Activated T-helper 1 cell treated with anti-CD3 and anti-CD28 coated beads, Interleukin-12 subunit alpha, Interleukin-12 subunit beta, Interleukin-2, Interleukin-4 antibody, amounts not matched to agents 30 ng/mL and 10 ng/mL and 1 ng/mL, durations not matched to agents 14 hours and 24 hours and 36 hours (primary cell): ENCODE data around the gene CGB5. TPM values are rescaled to one million over a fixed set of nuclear protein-coding genes. Genes with fewer than 3 reads are reported as not detected.
A peak's percentile ranks its signal among the peaks of the same experiment; 100 is the strongest.

Experiments
- DNase-seq: peaks from one replicate; pipeline ENCODE4 v3.0.0; 2021; ENCODE audit warnings: low spot score
- H3K27ac Mint-ChIP-seq: one replicate; pipeline ENCODE4 v1.8.0; 2021; ENCODE audit warnings: mild to moderate bottlenecking, mixed read lengths
- H3K27me3 Mint-ChIP-seq: one replicate; pipeline ENCODE4 v1.8.0; 2022; ENCODE audit warnings: mild to moderate bottlenecking, moderate library complexity, mixed read lengths; ENCODE audit not compliant: insufficient read depth
- H3K36me3 Mint-ChIP-seq: one replicate; pipeline ENCODE4 v1.8.0; 2021; ENCODE audit warnings: low read depth, mixed read lengths
- H3K4me1 Mint-ChIP-seq: one replicate; pipeline ENCODE4 v1.8.0; 2021; ENCODE audit warnings: low read depth, mixed read lengths
- H3K4me3 Mint-ChIP-seq: one replicate; pipeline ENCODE4 v1.8.0; 2021; ENCODE audit warnings: mild to moderate bottlenecking, moderate library complexity, mixed read lengths
- H3K9me3 Mint-ChIP-seq: one replicate; pipeline ENCODE4 v1.8.0; 2021; ENCODE audit warnings: mixed read lengths
- intact Hi-C: fragments of 100-400 bp; cut with micrococcal nuclease; formaldehyde crosslinking; loops from one replicate; pipeline ENCODE4 v1.15.1; 2024
- total RNA-seq: library from RNA; stranded (reverse); gene quantifications from 2 replicates; pipeline ENCODE4 v1.2.3, GENCODE V29; 2022

Gene CGB5
- total RNA-seq, 1 donor from 2014 or later = not detected

DNA sequence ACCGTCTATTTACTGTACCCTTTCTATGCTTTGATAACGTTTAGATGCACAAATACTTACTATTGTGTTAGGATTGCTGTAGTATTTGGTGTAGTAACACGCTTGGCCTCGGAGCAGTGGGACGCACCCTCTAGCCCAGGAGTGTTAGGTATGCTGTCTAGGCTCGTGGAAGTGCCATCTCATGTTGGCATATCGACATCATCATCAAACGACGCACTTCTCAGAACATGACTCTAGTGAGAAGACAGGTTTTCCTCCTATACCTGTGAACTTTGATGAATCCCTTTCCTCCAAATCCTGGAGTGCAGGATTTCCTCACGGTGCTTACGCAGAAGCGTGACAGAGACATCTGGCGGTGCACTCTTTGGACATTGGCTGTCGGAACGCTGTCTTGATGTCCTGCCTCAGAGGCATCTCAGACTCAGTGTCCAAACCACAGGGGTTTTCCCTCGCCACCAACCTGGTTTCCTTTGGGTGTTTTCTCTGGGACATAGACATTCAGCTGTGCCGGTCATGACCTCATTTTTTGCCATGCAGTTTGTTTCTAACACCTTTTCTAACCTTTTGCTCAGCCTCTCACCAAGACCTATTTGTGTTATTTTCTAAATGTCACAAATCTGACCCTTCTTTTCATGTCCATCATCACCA, 47.9 kb downstream of the CGB5 start:
- Mint-ChIP-seq H3K4me1 (peaks cover 40% of the 10 kb centered on the region), H3K36me3 (peaks cover 51% of the 10 kb centered on the region), H3K9me3 (no peaks in the 10 kb centered on the region), H3K27ac (peak overlapping the region; percentile 53), H3K27me3 (no peaks in the 10 kb centered on the region), H3K4me3 (no peak overlapping the region)
- intact Hi-C loops = no loop called here
- DNase-seq = no peak

GRCh38 chr19:49092686-49093085, 49.0 kb downstream of the CGB5 start:
- no peak overlapping the region for H3K27ac Mint-ChIP-seq
- H3K4me1 Mint-ChIP-seq = peaks cover 31% of the 10 kb centered on the region
- no peaks in the 10 kb centered on the region for H3K9me3 Mint-ChIP-seq
- no peak overlapping the region for H3K4me3 Mint-ChIP-seq
- no peaks in the 10 kb centered on the region for H3K27me3 Mint-ChIP-seq
- peaks cover 49% of the 10 kb centered on the region for H3K36me3 Mint-ChIP-seq
- intact Hi-C loops = no loop called here
- DNase-seq = no peak

Other genes with a start within 250 kb of the CGB5 start
- 93.3 and 93.6 TPM in 2 replicates for gene BCAT2, start 232.8 kb upstream of the CGB5 start, total RNA-seq
- 0.57 and 0.64 TPM in 2 replicates for gene HSD17B14, start 207.4 kb upstream of the CGB5 start, total RNA-seq
- 1.4 and 1.9 TPM in 2 replicates for gene PLEKHA4, start 175.2 kb upstream of the CGB5 start, total RNA-seq
- gene PPP1R15A, start 171.4 kb upstream of the CGB5 start, total RNA-seq = 53.1 and 53.7 TPM in 2 replicates
- not detected in 2 replicates for gene TULP2, start 145.1 kb upstream of the CGB5 start, total RNA-seq
- 117 and 122 TPM in 2 replicates for gene NUCB1, start 143.5 kb upstream of the CGB5 start, total RNA-seq
- not detected in 2 replicates for gene DHDH, start 110.1 kb upstream of the CGB5 start, total RNA-seq
- gene BAX, start 89.0 kb upstream of the CGB5 start, total RNA-seq = 292 and 295 TPM in 2 replicates
- gene FTL, start 78.5 kb upstream of the CGB5 start, total RNA-seq = 651 and 662 TPM in 2 replicates
- 71.2 and 77.1 TPM in 2 replicates for gene GYS1, start 50.5 kb upstream of the CGB5 start, total RNA-seq
- gene RUVBL2, start 50.0 kb upstream of the CGB5 start, total RNA-seq = 172 and 175 TPM in 2 replicates
- not detected in 2 replicates for gene LHB, start 26.8 kb upstream of the CGB5 start, total RNA-seq
- gene CGB3, start 19.5 kb upstream of the CGB5 start, total RNA-seq = not detected in 2 replicates
- gene CGB2, start 12.0 kb upstream of the CGB5 start, total RNA-seq = not detected in 2 replicates
- not detected in 2 replicates for gene CGB1, start 7.0 kb upstream of the CGB5 start, total RNA-seq
- not detected in 2 replicates for gene CGB8, start 5.3 kb downstream of the CGB5 start, total RNA-seq
- not detected in 2 replicates for gene CGB7, start 13.9 kb downstream of the CGB5 start, total RNA-seq
- not detected in 2 replicates for gene NTF4, start 21.0 kb downstream of the CGB5 start, total RNA-seq
- gene KCNA7, start 28.9 kb downstream of the CGB5 start, total RNA-seq = not detected in 2 replicates
- 259 and 272 TPM in 2 replicates for gene SNRNP70, start 41.6 kb downstream of the CGB5 start, total RNA-seq
- 4.9 and 7.8 TPM in 2 replicates for gene LIN7B, start 70.5 kb downstream of the CGB5 start, total RNA-seq
- gene C19orf73, start 75.3 kb downstream of the CGB5 start, total RNA-seq = 2.6 and 2.9 TPM in 2 replicates
- gene PPFIA3, start 75.7 kb downstream of the CGB5 start, total RNA-seq = 5.0 TPM in 2 replicates
- not detected in 2 replicates for gene HRC, start 111.5 kb downstream of the CGB5 start, total RNA-seq
- 1.4 and 2.0 TPM in 2 replicates for gene TRPM4, start 113.9 kb downstream of the CGB5 start, total RNA-seq